Stimulated activated CD8-positive, alpha-beta memory T cell treated with anti-CD3 and anti-CD28 coated beads, Interleukin-12 subunit alpha, Interleukin-12 subunit beta, amount 100 ng/mL, for 24 hours (primary cell): ENCODE results near the gene STIMATE.

Experiments
- DNase-seq: peaks from one replicate; pipeline ENCODE4 v3.0.0-alpha.2; 2020; ENCODE audit errors: extremely low read depth

Gene STIMATE

GRCh38 chr3:52841211-52841980 is 56.0 kb downstream of the STIMATE start:
- no peak for DNase-seq

DNA sequence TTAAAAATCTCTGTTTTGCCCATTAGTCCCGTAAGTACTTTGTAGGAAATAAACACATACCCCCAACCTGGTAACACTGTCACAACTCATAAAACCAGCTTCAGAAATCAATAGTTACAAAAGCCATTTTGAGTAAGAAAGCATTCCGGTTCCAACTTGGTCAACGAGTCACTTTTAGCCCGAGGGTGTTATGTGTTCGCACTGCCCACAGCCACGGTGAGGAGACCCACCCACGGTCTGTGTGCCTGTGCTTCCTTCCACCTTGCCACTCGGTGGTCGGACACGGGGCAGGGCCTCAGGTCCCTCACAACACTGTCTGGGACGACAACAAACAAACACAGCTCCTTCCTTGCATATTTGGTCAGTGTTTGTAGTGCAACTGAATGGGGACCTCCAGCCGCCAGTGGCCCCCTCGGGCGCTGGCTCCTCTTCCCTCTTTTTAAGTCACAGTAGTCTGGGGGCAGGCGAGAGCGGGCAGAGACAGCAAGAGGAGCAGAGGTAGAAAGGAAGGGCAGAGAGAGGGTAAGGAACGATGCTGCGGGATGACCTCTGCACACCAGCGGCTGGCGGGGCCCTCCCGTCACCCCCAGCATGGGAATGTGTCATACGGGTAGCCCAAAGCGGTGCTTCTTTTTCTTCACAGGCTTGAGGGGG is 57.3 kb downstream of the STIMATE start:
- DNase-seq: no peak

GRCh38 chr3:52839268-52839575 is 58.1 kb downstream of the STIMATE start:
- no peak for DNase-seq

DNA sequence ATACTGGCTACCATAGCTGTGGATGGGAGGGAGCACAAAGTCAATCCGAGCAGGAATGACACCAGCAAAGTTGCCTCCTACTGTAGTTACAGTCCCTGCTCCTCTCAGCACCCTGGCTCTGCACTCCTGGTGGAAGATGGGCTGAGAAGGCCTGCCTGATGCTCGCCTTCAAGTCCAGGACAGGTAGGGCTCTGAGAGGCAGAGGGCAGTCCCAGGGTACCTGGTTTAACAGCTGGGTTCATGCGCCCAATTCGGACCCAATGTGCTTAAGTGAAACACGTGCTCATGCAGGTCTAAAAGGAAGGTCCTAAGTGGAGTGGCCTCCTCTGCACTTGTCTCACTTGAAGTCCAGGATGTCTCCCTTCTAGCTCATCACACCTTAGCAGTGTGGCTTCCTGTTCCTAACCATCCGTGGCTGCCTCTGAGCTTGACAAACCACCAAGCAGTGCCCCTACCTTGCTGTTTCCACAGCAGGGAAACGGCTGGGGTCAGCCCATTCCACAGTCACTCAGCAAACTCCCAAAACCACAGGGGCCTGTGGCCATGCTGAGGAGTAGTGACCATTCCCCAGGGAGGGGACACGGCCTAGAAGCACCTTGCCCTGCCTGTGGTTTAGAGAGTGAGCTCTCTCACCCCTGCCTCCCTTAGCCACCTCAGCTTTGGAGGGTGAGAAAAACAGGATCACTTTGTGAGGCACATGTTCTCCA is 58.6 kb downstream of the STIMATE start:
- DNase-seq: no peak

DNA sequence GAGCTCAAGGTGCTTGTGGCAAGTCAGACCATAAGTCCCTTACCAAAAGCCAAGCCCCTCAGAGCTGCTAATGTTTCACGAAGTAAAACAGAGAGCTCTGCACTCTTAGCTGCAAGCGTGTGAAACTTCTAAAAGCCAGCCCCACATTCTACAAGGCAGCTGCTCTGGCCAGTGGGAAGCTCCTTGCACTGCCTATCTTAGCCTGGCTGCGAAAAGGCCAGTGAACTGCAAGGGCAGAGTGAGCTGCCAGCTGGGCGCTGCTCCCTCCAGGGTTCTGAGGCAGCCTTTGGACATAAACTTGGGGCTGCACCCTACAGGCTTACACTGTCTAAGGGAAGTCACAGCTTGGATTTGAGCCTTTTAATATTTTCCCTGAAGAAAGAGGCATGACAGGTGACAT is 60.4 kb downstream of the STIMATE start:
- DNase-seq: no peak

DNA sequence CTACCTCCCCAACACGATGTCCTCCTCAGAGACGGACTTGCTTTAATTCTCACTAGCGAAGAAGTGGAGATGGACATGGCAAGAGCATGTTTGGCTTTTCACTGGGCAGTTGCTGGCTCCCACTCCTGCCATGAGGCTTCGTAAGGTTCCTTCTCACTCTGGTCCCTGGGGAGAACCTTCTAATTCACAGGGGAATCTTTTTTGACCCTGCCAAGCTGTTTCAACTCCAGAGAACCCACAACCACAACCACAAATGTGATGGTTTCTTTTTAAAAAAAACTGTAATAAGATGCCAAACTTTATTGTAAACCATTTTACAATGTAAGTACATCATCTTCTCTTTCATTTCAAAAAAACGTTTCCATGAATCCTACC is 60.9 kb downstream of the STIMATE start:
- DNase-seq: no peak

GRCh38 chr3:52835766-52836470 is 61.4 kb downstream of the STIMATE start:
- no peak for DNase-seq

GRCh38 chr3:52834871-52835501 is 62.4 kb downstream of the STIMATE start, which contains the start of gene MUSTN1:
Gene MUSTN1, minus strand, starts transcription at chr3:52835019. Its CDS starts 71 bp downstream, at chr3:52834948.
- DNase-seq: no peak

DNA sequence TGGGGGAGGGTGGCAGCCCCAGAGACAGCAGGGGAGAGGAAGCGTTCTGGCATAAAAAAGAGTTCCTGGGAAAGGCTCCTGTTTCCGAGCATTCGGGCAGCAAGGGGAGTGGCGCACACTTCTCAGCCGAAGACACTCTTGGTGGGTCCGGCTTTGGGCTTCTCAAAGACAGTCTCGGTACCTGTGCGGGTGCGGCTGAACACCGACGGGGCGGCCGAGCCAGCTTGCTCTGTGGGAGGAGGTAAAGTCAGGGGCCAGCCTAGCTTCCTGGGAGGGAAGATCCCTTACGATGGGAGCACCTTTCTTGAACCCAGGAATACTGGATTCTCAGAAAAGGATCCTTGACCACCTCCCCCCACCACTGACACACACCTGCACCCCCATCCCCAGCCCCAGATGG is 64.1 kb downstream of the STIMATE start:
- DNase-seq: no peak

DNA sequence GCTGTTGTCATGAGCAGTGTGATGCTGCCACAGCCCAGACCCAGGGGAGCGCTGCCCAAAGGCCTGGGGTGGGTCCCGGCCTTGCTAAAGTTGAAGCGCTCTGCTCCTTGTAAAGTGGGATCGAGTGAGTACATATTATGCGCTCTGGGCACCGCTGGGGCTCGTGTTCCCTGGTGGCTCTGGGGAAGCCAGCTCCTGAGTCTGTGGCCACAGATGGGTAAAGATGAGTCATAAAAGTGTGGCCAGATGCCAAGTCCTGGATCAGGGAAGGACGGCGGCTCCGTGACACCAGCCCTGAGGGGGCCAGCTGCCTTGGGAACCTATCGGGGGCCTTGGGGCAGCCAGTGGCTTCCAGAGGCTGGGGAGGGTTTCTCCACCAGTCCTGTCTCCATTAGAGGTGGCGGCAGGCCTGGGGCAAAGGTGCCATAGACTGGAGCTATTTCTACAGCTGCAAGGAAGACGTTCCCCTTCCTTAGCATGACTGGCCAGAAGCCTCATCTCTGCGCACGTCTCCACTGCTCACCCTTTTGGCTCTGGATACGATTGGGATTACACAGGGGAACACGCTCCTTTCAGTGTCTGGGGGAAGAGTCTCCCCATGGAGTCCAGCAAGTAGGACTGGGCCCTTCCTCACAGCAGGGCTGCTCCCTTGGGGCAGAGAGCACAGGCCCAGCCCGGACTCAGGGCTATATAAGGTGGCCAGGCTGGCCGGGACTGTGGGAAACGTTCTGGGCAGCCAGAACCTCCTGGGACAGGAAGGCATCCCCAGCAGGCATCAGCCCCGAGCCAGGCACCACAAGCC is 65.6 kb downstream of the STIMATE start:
- no peak for DNase-seq

GRCh38 chr3:52830535-52831258 is 66.7 kb downstream of the STIMATE start, which contains the start of gene ITIH4:
Gene ITIH4, minus strand, starts transcription at chr3:52830672. Its CDS starts 30 bp downstream, at chr3:52830642.
- DNase-seq: no peak

- DNase-seq: no peak
Observed at GRCh38 chr3:52829906-52830463, 67.4 kb downstream of the STIMATE start.

GRCh38 chr3:52829482-52829881 is 67.9 kb downstream of the STIMATE start:
- no peak for DNase-seq

DNA sequence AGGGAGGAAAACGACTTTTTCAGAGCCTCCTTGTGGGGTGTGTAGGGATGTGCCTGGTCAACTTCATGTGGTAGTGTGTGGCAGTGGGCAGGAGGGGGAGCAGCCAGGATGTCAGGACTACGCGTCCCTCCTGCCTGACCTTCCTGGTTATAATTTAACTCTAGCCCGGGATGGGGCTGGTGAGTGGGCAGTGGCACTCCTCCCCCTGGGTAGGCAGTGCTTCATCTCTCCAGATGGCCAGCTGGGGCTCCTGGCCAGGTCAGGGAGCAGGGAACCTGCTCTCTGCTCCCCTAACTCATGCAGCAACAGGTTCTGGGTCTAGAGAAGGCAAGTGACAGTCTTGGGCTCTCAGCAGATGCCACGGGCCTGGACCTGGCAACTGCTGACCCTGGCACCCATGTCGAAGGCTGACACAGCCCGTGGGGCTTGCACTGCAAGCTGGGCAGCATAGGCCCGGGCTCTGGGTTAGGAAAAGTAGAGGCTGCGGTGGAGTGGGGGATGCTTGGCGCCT is 69.4 kb downstream of the STIMATE start:
- no peak for DNase-seq

- DNase-seq: no peak
Observed at GRCh38 chr3:52827441-52827840, 69.9 kb downstream of the STIMATE start.

- DNase-seq: no peak
Observed at GRCh38 chr3:52824037-52824436, 73.3 kb downstream of the STIMATE start.

DNA sequence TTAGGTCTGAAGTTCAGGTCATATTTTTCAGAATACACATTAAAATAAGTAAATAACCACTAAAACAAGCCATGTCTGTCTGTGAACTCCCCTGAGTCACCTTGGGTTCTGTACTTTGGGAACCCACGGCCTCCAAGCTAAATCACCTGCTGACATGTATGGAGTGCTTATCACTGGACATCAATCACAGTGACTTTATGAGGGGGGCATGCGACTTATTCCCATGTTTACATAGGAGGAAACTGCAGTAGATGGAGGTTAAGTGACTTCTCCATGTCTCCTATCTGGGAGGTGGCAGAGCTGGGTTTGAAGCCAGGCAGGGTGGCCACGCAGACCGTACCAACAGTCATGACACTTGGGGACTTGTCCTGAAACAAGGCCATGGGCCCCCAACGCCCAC is 75.0 kb downstream of the STIMATE start:
- DNase-seq: no peak

- DNase-seq: no peak
Observed at GRCh38 chr3:52820736-52821135, 76.6 kb downstream of the STIMATE start.

DNA sequence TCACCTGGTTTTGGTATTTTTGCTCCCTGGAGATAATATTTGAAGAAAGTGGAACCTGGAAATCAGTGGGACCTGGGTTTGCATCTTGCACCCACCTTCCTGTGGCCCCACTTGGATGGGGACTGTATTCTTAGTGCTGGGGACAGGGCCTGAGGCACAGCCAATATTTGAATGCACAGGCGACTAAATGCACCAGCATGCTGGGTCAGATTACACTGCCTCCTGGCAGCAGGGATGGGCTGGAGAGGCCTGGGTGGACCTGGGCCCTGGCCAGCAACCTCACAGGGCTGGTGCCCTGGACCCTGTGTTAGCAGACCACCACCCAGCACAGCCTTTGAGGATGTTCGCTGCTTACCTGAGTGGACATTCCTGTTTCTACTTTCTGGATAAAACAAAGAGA is 77.4 kb downstream of the STIMATE start:
- DNase-seq: no peak

GRCh38 chr3:52817860-52818259 is 79.5 kb downstream of the STIMATE start:
- no peak for DNase-seq
